GM12878 (cell line): Measurements from ENCODE around the gene SH2D3A. TPM values are rescaled to one million over a fixed set of nuclear protein-coding genes. Genes with fewer than 3 reads are reported as not detected.

Experiments used
- ATAC-seq: fragments of 200-7000 bp; cut with Tn5 transposase; 3 replicates; pipeline ENCODE4 v1.9.1; 2020; ENCODE audit warnings: mild to moderate bottlenecking, moderate library complexity
- BruUV-seq: library from RNA; stranded (reverse); fragments of 400-500 nt; replicated peaks from 2 replicates; lab custom pipeline; 2021; lab: Mats Ljungman, UMichigan
- CTCF ChIA-PET: fragments of 300-600 bp; sonication (Branson Sonifier 250); formaldehyde crosslinking; extraction: SDS; loops from one replicate; lab custom pipeline; 2021; ENCODE audit warnings: inconsistent platforms; lab: Yijun Ruan, JAX
- POLR2A ChIA-PET: fragments of 350-600 bp; formaldehyde crosslinking; extraction: SDS; loops from one replicate; lab custom pipeline; 2021; ENCODE audit warnings: inconsistent platforms; lab: Charles Lee
- RAD21 ChIA-PET: fragments of 300-600 bp; sonication (Branson Sonifier 250); formaldehyde crosslinking; loops from one replicate; lab custom pipeline; 2023; ENCODE audit warnings: antibody characterized with exemption; ENCODE audit not compliant: unreplicated experiment; lab: Charles Lee
- SMC1A ChIA-PET: fragments of 300-600 bp; sonication (Branson Sonifier 250); formaldehyde crosslinking; loops from one replicate; lab custom pipeline; 2023; ENCODE audit not compliant: unreplicated experiment, uncharacterized antibody; lab: Charles Lee
- DNase-seq: peaks from one replicate; pipeline ENCODE4 v3.0.0-alpha.2; 2011; ENCODE audit warnings: low read depth, low spot score
- FAIRE-seq: peaks from 3 replicates; lab custom pipeline; 2011; peaks lifted over from hg19 to GRCh38; lab: Jason Lieb, UNC
- H2AFZ ChIP-seq: 2 replicates; pipeline ENCODE4 v1.6.0; 2011; ENCODE audit warnings: low read depth, low read length, control low read depth; ENCODE audit not compliant: control insufficient read depth
- H3K27ac ChIP-seq: 2 replicates; pipeline ENCODE4 v1.5.1; 2011; ENCODE audit warnings: control low read depth; ENCODE audit not compliant: control insufficient read depth, insufficient read depth
- H3K27me3 ChIP-seq, 2 experiments: replicated peaks in 1 of 2; 2 replicates each; pipeline versions ENCODE4 v1.6.0 to v1.6.1; 2011; ENCODE audit warnings: low read length in 1 of 2; ENCODE audit not compliant: control insufficient read depth in 2 of 2, insufficient read depth in 2 of 2
- H3K36me3 ChIP-seq, 2 experiments: 2 replicates each; pipeline ENCODE4 v1.5.1; 2011; ENCODE audit warnings: low read length in 1 of 2; ENCODE audit not compliant: control insufficient read depth in 2 of 2, insufficient read depth in 2 of 2
- H3K4me1 ChIP-seq: 2 replicates; pipeline ENCODE4 v1.6.1; 2011; ENCODE audit warnings: mild to moderate bottlenecking, low read length, moderate library complexity, mixed read lengths; ENCODE audit not compliant: control insufficient read depth, insufficient read depth
- H3K4me2 ChIP-seq: 2 replicates; pipeline ENCODE4 v1.6.0; 2011; ENCODE audit warnings: control low read depth; ENCODE audit not compliant: control insufficient read depth, insufficient read depth
- H3K4me3 ChIP-seq: fragments of 200-600 bp; sonication (generic); 2 replicates; pipeline ENCODE4 v1.5.1; 2016
- H3K79me2 ChIP-seq: 2 replicates; pipeline ENCODE4 v1.6.0; 2011; ENCODE audit warnings: low read length; ENCODE audit not compliant: control insufficient read depth, insufficient read depth
- H3K9ac ChIP-seq: 2 replicates; pipeline ENCODE4 v1.8.0; 2011; ENCODE audit warnings: low read length, control low read depth, mixed read lengths; ENCODE audit not compliant: control insufficient read depth, insufficient read depth
- H3K9me3 ChIP-seq: replicated peaks from 3 replicates; pipeline ENCODE4 v1.5.1; 2011; ENCODE audit warnings: mild to moderate bottlenecking, low read length; ENCODE audit not compliant: control insufficient read depth, insufficient read depth
- H4K20me1 ChIP-seq: 2 replicates; pipeline ENCODE4 v1.6.0; 2011; ENCODE audit not compliant: control insufficient read depth, insufficient read depth
- EP300 ChIP-seq, 2 experiments: fragments of 150-350 bp in 1 of 2; IDR thresholded peaks; 2 replicates each; pipeline ENCODE4 v1.6.1; 2011 to 2012; ENCODE audit warnings: low read depth in 2 of 2, low read length in 2 of 2, borderline replicate concordance in 1 of 2, improper control_type of control experiment in 1 of 2, inconsistent platforms in 1 of 2; ENCODE audit not compliant: control insufficient read depth in 1 of 2
- EZH2 ChIP-seq: IDR thresholded peaks from 2 replicates; pipeline ENCODE4 v1.6.1; 2012; ENCODE audit warnings: low read depth, mild to moderate bottlenecking, control low read depth, inconsistent platforms, low read length, borderline replicate concordance; ENCODE audit not compliant: control insufficient read depth
- HDAC2 ChIP-seq: fragments of 200-600 bp; sonication (generic); IDR thresholded peaks from 2 replicates; pipeline ENCODE4 v1.6.1; 2017
- IRF3 ChIP-seq: fragments of 450-650 bp; IDR thresholded peaks from 2 replicates; pipeline ENCODE4 v1.6.1; 2014; ENCODE audit warnings: mild to moderate bottlenecking
- JUNB ChIP-seq: IDR thresholded peaks from 2 replicates; pipeline ENCODE4 v1.6.1; 2016; ENCODE audit warnings: antibody characterized with exemption, mild to moderate bottlenecking
- MEF2B ChIP-seq: fragments of 450-650 bp; IDR thresholded peaks from 2 replicates; pipeline ENCODE4 v1.6.1; 2018; ENCODE audit warnings: mild to moderate bottlenecking, moderate library complexity; ENCODE audit not compliant: partially characterized antibody, poor library complexity, severe bottlenecking
- MTA2 ChIP-seq: fragments of 450-650 bp; IDR thresholded peaks from 2 replicates; pipeline ENCODE4 v1.6.1; 2016; ENCODE audit warnings: low read depth, mild to moderate bottlenecking, moderate library complexity
- NFIC ChIP-seq: IDR thresholded peaks from 2 replicates; pipeline ENCODE4 v1.6.1; 2012; ENCODE audit warnings: low read depth, mild to moderate bottlenecking, inconsistent platforms, low read length, moderate library complexity
- NRF1 ChIP-seq: conservative IDR thresholded peaks from 2 replicates; pipeline ENCODE4 v1.6.1; 2011; ENCODE audit warnings: mild to moderate bottlenecking, low read depth, low read length, improper control_type of control experiment
- RELA ChIP-seq: fragments of 450-650 bp; IDR thresholded peaks from 2 replicates; pipeline ENCODE4 v1.8.0; 2014; ENCODE audit warnings: borderline replicate concordance; ENCODE audit not compliant: partially characterized antibody
- SMC3 ChIP-seq: IDR thresholded peaks from 2 replicates; pipeline ENCODE4 v1.6.1; 2011; ENCODE audit warnings: low read length, improper control_type of control experiment, borderline replicate concordance
- ZNF207 ChIP-seq: fragments of 450-650 bp; IDR thresholded peaks from 2 replicates; pipeline ENCODE4 v1.6.1; 2014; ENCODE audit warnings: antibody characterized with exemption, mild to moderate bottlenecking, borderline replicate concordance
- WGBS: methylation state at CpG from one replicate; pipeline ENCODE4 v1.1.6; 2016; ENCODE audit warnings: low lambda C conversion rate; ENCODE audit not compliant: insufficient replicate concordance, insufficient coverage; ENCODE audit errors: missing lambda C conversion rate; 5-methylcytosine and 5-hydroxymethylcytosine counted together
- in situ Hi-C: fragments of 300-500 bp; cut with MboI; formaldehyde crosslinking; loops from 9 replicates; pipeline ENCODE4 v1.14.3; 2018; ENCODE audit warnings: mixed read lengths
- intact Hi-C: fragments of 100-400 bp; cut with micrococcal nuclease; formaldehyde crosslinking; loops from one replicate; pipeline ENCODE4 v1.14.2; 2022; ENCODE audit not compliant: unreplicated experiment
- polyA plus RNA-seq, 11 experiments: library from polyadenylated mRNA; depleted of rRNA in 4 of 11; unstranded in 6 of 11; stranded (reverse) in 5 of 11; fragments of >200 nt; fragmentation: Nextera tagmentation in 4 of 11; fragmentation: Illumina TruSeq in 1 of 11; extraction: Ambion mirVana in 4 of 11; extraction: Trizol in 1 of 11; gene quantifications; 1 replicate in 1 of 11; 2 replicates in 10 of 11; pipeline versions ENCODE4 v1.2.1 to v1.2.3, GENCODE V29; 2011 to 2016; ENCODE audit warnings: inconsistent platforms in 2 of 11, missing spikeins in 2 of 11, low read depth in 1 of 11
- total RNA-seq, 4 experiments: library from RNA; depleted of rRNA in 3 of 4; stranded (reverse); fragments of >200 nt in 3 of 4; fragmentation: Illumina TruSeq in 1 of 4; extraction: Trizol in 1 of 4; gene quantifications; 2 replicates each; pipeline versions ENCODE4 v1.2.1 to v1.2.3, GENCODE V29; 2013 to 2021
- TF ChIP-seq, protein P1 (sequence below): fragments of 450-650 bp; IDR thresholded peaks from 2 replicates; pipeline ENCODE4 v1.6.1; 2017; ENCODE audit warnings: mild to moderate bottlenecking
- TF ChIP-seq, protein P2 (sequence below): IDR thresholded peaks from 2 replicates; pipeline ENCODE4 v1.6.1; 2012; ENCODE audit warnings: low read length, inconsistent platforms

Gene SH2D3A
- total and polyA plus RNA-seq, 10 of the 15 experiments (the other 5 are each of a cell fraction or from before 2014, with no cell fraction given): 0.77 to 24.4 (median 9.5) TPM

DNA sequence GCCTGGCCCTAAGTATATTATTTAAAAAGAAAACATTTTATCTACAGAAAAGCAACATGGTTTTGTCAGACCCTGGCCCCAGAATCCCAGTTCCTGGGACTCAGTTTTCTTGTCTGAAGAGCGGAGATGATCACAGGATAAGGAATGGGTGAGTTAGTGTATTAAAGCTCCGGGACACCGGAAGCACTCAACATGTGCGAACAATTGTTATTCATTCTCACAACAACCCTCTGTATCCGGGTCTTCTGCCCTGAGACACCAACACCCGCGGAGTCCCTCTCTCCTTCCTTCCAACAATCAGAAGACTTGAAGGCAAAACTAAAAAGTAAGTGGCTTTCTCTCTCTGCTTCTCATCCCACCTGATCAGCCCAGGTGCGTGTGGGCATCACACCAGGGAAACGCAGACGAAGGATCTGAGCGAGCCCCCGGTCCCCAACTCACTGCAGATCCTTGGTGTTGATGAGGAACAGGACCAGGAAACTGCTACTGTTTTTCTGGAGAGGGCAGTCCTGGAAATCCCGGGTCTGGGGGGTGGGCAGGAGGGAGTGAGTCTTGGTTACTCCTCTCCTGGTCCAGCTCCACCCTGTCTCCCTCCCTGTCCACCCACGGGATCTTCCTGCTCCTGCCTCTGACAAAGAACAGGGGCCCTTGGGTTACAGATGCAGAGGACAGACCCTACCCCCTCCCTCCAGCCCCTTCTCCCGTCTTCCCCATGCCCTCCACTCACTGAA is 31.9 kb downstream of the SH2D3A start:
- Histone ChIP-seq H3K4me2 (peak overlapping the region; percentile 94), H3K4me3 (peak overlapping the region; percentile 100; the same call in 1 of the 2 replicates), H3K9ac (peak overlapping the region; percentile 96; the same call in 1 of the 2 replicates), H2AFZ (no peak overlapping the region), H3K36me3 (no peaks in the 10 kb centered on the region; a peak in 2 of 4 replicates), H3K27ac (peak overlapping the region; percentile 92), H3K27me3 (no peaks in the 10 kb centered on the region), H4K20me1 (no peaks in the 10 kb centered on the region), H3K4me1 (peaks cover 25% of the 10 kb centered on the region), H3K79me2 (peaks cover 29% of the 10 kb centered on the region), H3K9me3 (no peaks in the 10 kb centered on the region)
- FAIRE-seq (no peak), DNase-seq (no peak), ATAC-seq (no peak)
- POLR2A ChIA-PET: interaction anchor here (0.5 to 4.0 kb wide), 7 partner anchors 32 to 445 kb away, joined by 3 to 25 read pairs (median 3); partner anchors contain the start of genes SH2D3A and TNFSF9
- 91% methylated on average over 15 of the region's 15 CpGs for WGBS
- in situ Hi-C loops (loop anchor here (5.0 kb wide), 2 partner anchors 127 to 218 kb away; no protein-coding TSS in a partner anchor), intact Hi-C loops (no loop called here)
- SMC1A ChIA-PET: interaction anchor here (1.0 to 4.0 kb wide), 13 partner anchors 10 to 218 kb away, joined by 3 to 37 read pairs (median 6); no protein-coding TSS in a partner anchor
- RAD21 ChIA-PET: interaction anchor here (0.9 to 5.1 kb wide), 8 partner anchors 54 to 219 kb away, joined by 3 to 43 read pairs (median 11); partner anchors contain the start of gene TNFSF14
- no TSS peak for BruUV-seq
- CTCF ChIA-PET: interaction anchor here (0.7 to 5.5 kb wide), 10 partner anchors 14 to 128 kb away, joined by 3 to 104 read pairs (median 6); partner anchors contain the start of genes C3 and VAV1
- no peak for TF ChIP-seq RELA
- no peak for TF ChIP-seq MTA2
- TF ChIP-seq, protein P1, sequence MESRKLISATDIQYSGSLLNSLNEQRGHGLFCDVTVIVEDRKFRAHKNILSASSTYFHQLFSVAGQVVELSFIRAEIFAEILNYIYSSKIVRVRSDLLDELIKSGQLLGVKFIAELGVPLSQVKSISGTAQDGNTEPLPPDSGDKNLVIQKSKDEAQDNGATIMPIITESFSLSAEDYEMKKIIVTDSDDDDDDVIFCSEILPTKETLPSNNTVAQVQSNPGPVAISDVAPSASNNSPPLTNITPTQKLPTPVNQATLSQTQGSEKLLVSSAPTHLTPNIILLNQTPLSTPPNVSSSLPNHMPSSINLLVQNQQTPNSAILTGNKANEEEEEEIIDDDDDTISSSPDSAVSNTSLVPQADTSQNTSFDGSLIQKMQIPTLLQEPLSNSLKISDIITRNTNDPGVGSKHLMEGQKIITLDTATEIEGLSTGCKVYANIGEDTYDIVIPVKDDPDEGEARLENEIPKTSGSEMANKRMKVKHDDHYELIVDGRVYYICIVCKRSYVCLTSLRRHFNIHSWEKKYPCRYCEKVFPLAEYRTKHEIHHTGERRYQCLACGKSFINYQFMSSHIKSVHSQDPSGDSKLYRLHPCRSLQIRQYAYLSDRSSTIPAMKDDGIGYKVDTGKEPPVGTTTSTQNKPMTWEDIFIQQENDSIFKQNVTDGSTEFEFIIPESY: no peak
- no peak for TF ChIP-seq NRF1
- TF ChIP-seq, protein P2, sequence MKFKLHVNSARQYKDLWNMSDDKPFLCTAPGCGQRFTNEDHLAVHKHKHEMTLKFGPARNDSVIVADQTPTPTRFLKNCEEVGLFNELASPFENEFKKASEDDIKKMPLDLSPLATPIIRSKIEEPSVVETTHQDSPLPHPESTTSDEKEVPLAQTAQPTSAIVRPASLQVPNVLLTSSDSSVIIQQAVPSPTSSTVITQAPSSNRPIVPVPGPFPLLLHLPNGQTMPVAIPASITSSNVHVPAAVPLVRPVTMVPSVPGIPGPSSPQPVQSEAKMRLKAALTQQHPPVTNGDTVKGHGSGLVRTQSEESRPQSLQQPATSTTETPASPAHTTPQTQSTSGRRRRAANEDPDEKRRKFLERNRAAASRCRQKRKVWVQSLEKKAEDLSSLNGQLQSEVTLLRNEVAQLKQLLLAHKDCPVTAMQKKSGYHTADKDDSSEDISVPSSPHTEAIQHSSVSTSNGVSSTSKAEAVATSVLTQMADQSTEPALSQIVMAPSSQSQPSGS: no peak
- TF ChIP-seq HDAC2: no peak
- TF ChIP-seq SMC3: no peak
- no peak for TF ChIP-seq EZH2
- no peak for TF ChIP-seq NFIC
- no peak for TF ChIP-seq ZNF207
- TF ChIP-seq MEF2B: no peak
- TF ChIP-seq EP300 (IDR thresholded peaks at IDR 0.05; ENCODE audit: borderline replicate concordance in 1 of 2, control insufficient read depth in 1 of 2, low read depth in 2 of 2, low read length in 2 of 2): no peak
- TF ChIP-seq JUNB: no peak
- no peak for TF ChIP-seq IRF3
